Measurements from ENCODE around the gene MYH1.

Gene MYH1

GRCh38 chr17:10471858-10472257, 46.5 kb downstream of the MYH1 start:
- H3K27ac ChIP-seq: no peak overlapping the region
- in situ Hi-C loops (cut with HindIII; ENCODE audit: low pct_ligation_motif_present, low sequenced_read_pairs): no loop called here

GRCh38 chr17:10469459-10469858, 48.9 kb downstream of the MYH1 start, which contains the start of gene MYH4:
Gene MYH4, minus strand, starts transcription at chr17:10469559. Its CDS starts 2,814 bp downstream, at chr17:10466745.
- Histone ChIP-seq H3K27me3 (replicated peaks) (no peaks in the 10 kb centered on the region), H3K4me3 (ENCODE audit: low read depth, low read length) (no peak within 1 kb of the TSS), H3K36me3 (replicated peaks) (no peaks in the 10 kb centered on the region), H3K27ac (no peak within 1 kb of the TSS)
- in situ Hi-C loops (cut with HindIII; ENCODE audit: low pct_ligation_motif_present, low sequenced_read_pairs): no loop called here
- no peak for DNase-seq
- TF ChIP-seq CTCF (IDR thresholded peaks at IDR 0.05; ENCODE audit: low read depth, low read length, missing control alignments): no peak

More at GRCh38 chr17:10471858-10472257, 46.5 kb downstream of the MYH1 start:
- TF ChIP-seq CTCF (IDR thresholded peaks at IDR 0.05; ENCODE audit: low read depth, low read length, missing control alignments): no peak
- H3K4me3 ChIP-seq (ENCODE audit: low read depth, low read length): no peak overlapping the region
- no peaks in the 10 kb centered on the region for H3K36me3 ChIP-seq (replicated peaks)
- H3K27me3 ChIP-seq (replicated peaks): no peaks in the 10 kb centered on the region
- DNase-seq: no peak

DNA sequence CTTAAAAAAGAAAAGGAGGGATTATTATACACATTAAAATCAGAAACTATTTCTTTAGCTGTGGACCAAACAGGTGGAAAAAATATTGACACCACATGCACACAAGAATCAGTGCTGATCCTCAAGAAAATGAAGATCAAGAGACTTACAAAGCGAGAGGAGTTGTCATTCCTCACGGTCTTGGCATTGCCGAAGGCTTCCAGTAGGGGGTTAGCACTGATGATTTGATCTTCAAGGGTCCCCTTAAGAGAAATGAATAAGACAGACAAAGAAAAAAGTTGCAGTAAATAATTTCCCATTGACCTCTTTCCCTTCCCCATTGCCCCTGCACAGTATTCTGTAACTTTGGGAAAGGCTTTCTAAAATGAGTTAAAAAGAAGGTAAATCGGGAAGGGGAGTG, 54.9 kb downstream of the MYH1 start:
- Histone ChIP-seq H3K4me3 (ENCODE audit: low read depth, low read length) (no peak overlapping the region), H3K27me3 (replicated peaks) (no peaks in the 10 kb centered on the region), H3K27ac (no peak overlapping the region), H3K36me3 (replicated peaks) (no peaks in the 10 kb centered on the region)
- DNase-seq: no peak
- no peak for TF ChIP-seq CTCF (IDR thresholded peaks at IDR 0.05; ENCODE audit: low read depth, low read length, missing control alignments)
- in situ Hi-C loops (cut with HindIII; ENCODE audit: low pct_ligation_motif_present, low sequenced_read_pairs): no loop called here

GRCh38 chr17:10460062-10460461, 58.3 kb downstream of the MYH1 start:
- Histone ChIP-seq H3K36me3 (replicated peaks) (no peaks in the 10 kb centered on the region), H3K4me3 (ENCODE audit: low read depth, low read length) (no peak overlapping the region), H3K27ac (no peak overlapping the region), H3K27me3 (replicated peaks) (no peaks in the 10 kb centered on the region)
- in situ Hi-C loops (cut with HindIII; ENCODE audit: low pct_ligation_motif_present, low sequenced_read_pairs): no loop called here
- DNase-seq: no peak
- no peak for TF ChIP-seq CTCF (IDR thresholded peaks at IDR 0.05; ENCODE audit: low read depth, low read length, missing control alignments)

DNA sequence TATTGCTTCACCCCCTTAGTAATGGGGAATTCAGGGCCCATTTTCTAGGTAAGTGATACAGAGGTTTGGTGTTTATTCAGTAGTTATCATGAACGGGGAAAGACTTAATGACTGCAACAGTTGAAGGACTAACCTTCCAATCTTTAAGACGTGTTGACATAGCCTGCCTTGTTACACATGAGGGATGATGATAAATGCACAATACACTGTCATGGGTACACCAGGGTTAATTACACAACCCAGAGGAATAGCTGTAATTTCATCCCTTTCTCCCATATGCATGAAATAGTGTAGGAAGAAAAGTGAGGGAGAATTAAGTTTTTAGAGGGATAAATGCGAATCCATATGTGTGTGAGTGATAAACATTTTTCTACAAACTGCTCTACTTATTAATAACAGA, 59.6 kb downstream of the MYH1 start:
- Histone ChIP-seq H3K27me3 (replicated peaks) (no peaks in the 10 kb centered on the region), H3K36me3 (replicated peaks) (no peaks in the 10 kb centered on the region), H3K4me3 (ENCODE audit: low read depth, low read length) (no peak overlapping the region), H3K27ac (no peak overlapping the region)
- in situ Hi-C loops (cut with HindIII; ENCODE audit: low pct_ligation_motif_present, low sequenced_read_pairs): no loop called here
- TF ChIP-seq CTCF (IDR thresholded peaks at IDR 0.05; ENCODE audit: low read depth, low read length, missing control alignments): no peak
- no peak for DNase-seq

- no peak overlapping the region for H3K27ac ChIP-seq
- H3K27me3 ChIP-seq (replicated peaks): no peaks in the 10 kb centered on the region
- no peaks in the 10 kb centered on the region for H3K36me3 ChIP-seq (replicated peaks)
- H3K4me3 ChIP-seq (ENCODE audit: low read depth, low read length): no peak overlapping the region
- no peak for TF ChIP-seq CTCF (IDR thresholded peaks at IDR 0.05; ENCODE audit: low read depth, low read length, missing control alignments)
- in situ Hi-C loops (cut with HindIII; ENCODE audit: low pct_ligation_motif_present, low sequenced_read_pairs): no loop called here
- no peak for DNase-seq
Observed at GRCh38 chr17:10457952-10458351, 60.4 kb downstream of the MYH1 start.
